Suppressor macrophage treated with lipopolysaccharide for 1 hour (primary cell): ENCODE measurements around the gene TMEM88.

Experiments
- DNase-seq, 3 donors: peaks; one replicate each; pipeline ENCODE4 v3.0.0-alpha.2; 2020 to 2022

The TMEM88 gene

GRCh38 chr17:7833011-7833794 lies 21.7 kb upstream of the TMEM88 start:
- DNase-seq, result no peak

- DNase-seq, result peak; percentile 94 to 97 (median 97)
Observed at GRCh38 chr17:7833795-7834541, 20.9 kb upstream of the TMEM88 start, which contains the start of gene KDM6B. Gene KDM6B (plus strand): TSS chr17:7834217. CDS start chr17:7845555, 11,338 bp downstream.

- peak; percentile 82 to 94 (median 88) for DNase-seq
Observed at GRCh38 chr17:7834542-7834956, 20.3 kb upstream of the TMEM88 start.

- DNase-seq, result peak; percentile 94 to 97 (median 95)
Observed at GRCh38 chr17:7834957-7835813, 19.7 kb upstream of the TMEM88 start.

GRCh38 chr17:7835814-7836595 lies 18.9 kb upstream of the TMEM88 start:
- peak; percentile 56 to 77 (median 64) for DNase-seq

- DNase-seq, result peak; percentile 90 to 93 (median 92)
Observed at GRCh38 chr17:7836596-7837407, 18.1 kb upstream of the TMEM88 start.

- DNase-seq, result peak; percentile 48 to 76 (median 57)
Observed at GRCh38 chr17:7837408-7838088, 17.3 kb upstream of the TMEM88 start.

- DNase-seq, result peak; percentile 53 to 57 (median 57)
Observed at GRCh38 chr17:7838090-7839075, 16.5 kb upstream of the TMEM88 start.

GRCh38 chr17:7839190-7839875 lies 15.5 kb upstream of the TMEM88 start:
- peak in 2 of 3 donors; percentile 47 to 53 for DNase-seq

- peak in 2 of 3 donors; percentile 41 to 53 for DNase-seq
Observed at GRCh38 chr17:7839876-7840261, 15.0 kb upstream of the TMEM88 start.

GRCh38 chr17:7840441-7840840 lies 14.4 kb upstream of the TMEM88 start:
- peak in 1 of 3 donors; percentile 17 for DNase-seq

- DNase-seq, result no peak
Observed at GRCh38 chr17:7840875-7841274, 14.0 kb upstream of the TMEM88 start.

- peak; percentile 95 to 99 (median 97) for DNase-seq
Observed at GRCh38 chr17:7841396-7841914, 13.4 kb upstream of the TMEM88 start.

- DNase-seq, result peak; percentile 94 to 96 (median 94)
Observed at GRCh38 chr17:7841915-7842379, 12.9 kb upstream of the TMEM88 start.

- DNase-seq, result peak; percentile 98 to 99 (median 99)
Observed at GRCh38 chr17:7842380-7843256, 12.2 kb upstream of the TMEM88 start.

- DNase-seq, result no peak
Observed at GRCh38 chr17:7843257-7843535, 11.7 kb upstream of the TMEM88 start.
